Type B pancreatic cell (in vitro differentiated cells): Measurements from ENCODE around the gene KRTAP4-8. TPM values are rescaled to one million over a fixed set of nuclear protein-coding genes. Genes with fewer than 3 reads are reported as not detected.
"Not testable (repeated sequence)": the region's sequence is repeated elsewhere in the genome, so short reads cannot be mapped to it uniquely, and the experiment has no call there.

Source experiments
- DNase-seq: peaks from one replicate; pipeline ENCODE4 v3.0.0; 2021; ENCODE audit warnings: mixed read lengths; ENCODE audit not compliant: unreplicated experiment; ENCODE audit errors: extremely low spot score
- H3K27ac Mint-ChIP-seq: 2 replicates; pipeline ENCODE4 v1.8.0; 2021; ENCODE audit warnings: mild to moderate bottlenecking, mixed read lengths
- H3K27me3 Mint-ChIP-seq: 2 replicates; pipeline ENCODE4 v1.8.0; 2021; ENCODE audit warnings: mixed read lengths
- H3K36me3 Mint-ChIP-seq: 2 replicates; pipeline ENCODE4 v1.8.0; 2021; ENCODE audit warnings: mixed read lengths
- H3K4me1 Mint-ChIP-seq: one replicate; pipeline ENCODE4 v1.8.0; 2021; ENCODE audit warnings: mixed read lengths; ENCODE audit not compliant: unreplicated experiment
- H3K4me3 Mint-ChIP-seq: 2 replicates; pipeline ENCODE4 v1.8.0; 2021; ENCODE audit warnings: mild to moderate bottlenecking, mixed read lengths
- H3K9me3 Mint-ChIP-seq: 2 replicates; pipeline ENCODE4 v1.8.0; 2021; ENCODE audit warnings: mixed read lengths
- total RNA-seq: library from RNA; stranded (reverse); gene quantifications from 2 replicates; pipeline ENCODE4 v1.2.1, GENCODE V29; 2021; ENCODE audit warnings: low replicate concordance
- TF ChIP-seq, protein P1 (sequence below): fragments of 200-600 bp; sonication (generic); conservative IDR thresholded peaks from 2 replicates; pipeline ENCODE4 v1.5.0; 2021; ENCODE audit warnings: antibody characterized with exemption, mild to moderate bottlenecking

The KRTAP4-8 gene
- total RNA-seq, 1 donor from 2014 or later: not detected

GRCh38 chr17:41098481-41098880 lies 539 bp upstream of the KRTAP4-8 start:
- TF ChIP-seq, protein P1, sequence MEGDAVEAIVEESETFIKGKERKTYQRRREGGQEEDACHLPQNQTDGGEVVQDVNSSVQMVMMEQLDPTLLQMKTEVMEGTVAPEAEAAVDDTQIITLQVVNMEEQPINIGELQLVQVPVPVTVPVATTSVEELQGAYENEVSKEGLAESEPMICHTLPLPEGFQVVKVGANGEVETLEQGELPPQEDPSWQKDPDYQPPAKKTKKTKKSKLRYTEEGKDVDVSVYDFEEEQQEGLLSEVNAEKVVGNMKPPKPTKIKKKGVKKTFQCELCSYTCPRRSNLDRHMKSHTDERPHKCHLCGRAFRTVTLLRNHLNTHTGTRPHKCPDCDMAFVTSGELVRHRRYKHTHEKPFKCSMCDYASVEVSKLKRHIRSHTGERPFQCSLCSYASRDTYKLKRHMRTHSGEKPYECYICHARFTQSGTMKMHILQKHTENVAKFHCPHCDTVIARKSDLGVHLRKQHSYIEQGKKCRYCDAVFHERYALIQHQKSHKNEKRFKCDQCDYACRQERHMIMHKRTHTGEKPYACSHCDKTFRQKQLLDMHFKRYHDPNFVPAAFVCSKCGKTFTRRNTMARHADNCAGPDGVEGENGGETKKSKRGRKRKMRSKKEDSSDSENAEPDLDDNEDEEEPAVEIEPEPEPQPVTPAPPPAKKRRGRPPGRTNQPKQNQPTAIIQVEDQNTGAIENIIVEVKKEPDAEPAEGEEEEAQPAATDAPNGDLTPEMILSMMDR: no peak
- H3K27ac Mint-ChIP-seq: no peak overlapping the region

GRCh38 chr17:41096055-41096454 lies 1.9 kb downstream of the KRTAP4-8 start:
- H3K27me3 Mint-ChIP-seq: no peaks in the 10 kb centered on the region
- no peak overlapping the region for H3K4me3 Mint-ChIP-seq
- H3K27ac Mint-ChIP-seq: no peak overlapping the region
- peaks cover 10% of the 10 kb centered on the region for H3K4me1 Mint-ChIP-seq
- peaks cover 6% of the 10 kb centered on the region for H3K9me3 Mint-ChIP-seq
- TF ChIP-seq, protein P1: no peak
- H3K36me3 Mint-ChIP-seq: peaks cover 5% of the 10 kb centered on the region
- no peak for DNase-seq

More at GRCh38 chr17:41098481-41098880, 539 bp upstream of the KRTAP4-8 start:
- no peak overlapping the region for H3K4me3 Mint-ChIP-seq
- peaks cover 10% of the 10 kb centered on the region for H3K4me1 Mint-ChIP-seq
- no peaks in the 10 kb centered on the region for H3K27me3 Mint-ChIP-seq
- peaks cover 5% of the 10 kb centered on the region for H3K36me3 Mint-ChIP-seq
- peaks cover 6% of the 10 kb centered on the region for H3K9me3 Mint-ChIP-seq
- no peak for DNase-seq

GRCh38 chr17:41088760-41089352 lies 9.1 kb downstream of the KRTAP4-8 start:
- H3K27me3 Mint-ChIP-seq, H3K4me3 Mint-ChIP-seq, H3K4me1 Mint-ChIP-seq, H3K36me3 Mint-ChIP-seq, H3K27ac Mint-ChIP-seq, H3K9me3 Mint-ChIP-seq, DNase-seq: not testable (repeated sequence)

GRCh38 chr17:41084100-41084856 lies 13.7 kb downstream of the KRTAP4-8 start, which contains the start of gene KRTAP4-7:
TSS of gene KRTAP4-7 (plus strand) at chr17:41084150. CDS start at chr17:41084207, 57 bp downstream.
- H3K4me1 Mint-ChIP-seq, H3K4me3 Mint-ChIP-seq, H3K9me3 Mint-ChIP-seq, H3K27ac Mint-ChIP-seq, DNase-seq, H3K36me3 Mint-ChIP-seq, H3K27me3 Mint-ChIP-seq: not testable (repeated sequence)

- H3K36me3 Mint-ChIP-seq, H3K4me3 Mint-ChIP-seq, H3K27ac Mint-ChIP-seq, H3K9me3 Mint-ChIP-seq, DNase-seq, H3K27me3 Mint-ChIP-seq, H3K4me1 Mint-ChIP-seq: not testable (repeated sequence)
Measured at GRCh38 chr17:41083427-41083826, 14.5 kb downstream of the KRTAP4-8 start.

DNA sequence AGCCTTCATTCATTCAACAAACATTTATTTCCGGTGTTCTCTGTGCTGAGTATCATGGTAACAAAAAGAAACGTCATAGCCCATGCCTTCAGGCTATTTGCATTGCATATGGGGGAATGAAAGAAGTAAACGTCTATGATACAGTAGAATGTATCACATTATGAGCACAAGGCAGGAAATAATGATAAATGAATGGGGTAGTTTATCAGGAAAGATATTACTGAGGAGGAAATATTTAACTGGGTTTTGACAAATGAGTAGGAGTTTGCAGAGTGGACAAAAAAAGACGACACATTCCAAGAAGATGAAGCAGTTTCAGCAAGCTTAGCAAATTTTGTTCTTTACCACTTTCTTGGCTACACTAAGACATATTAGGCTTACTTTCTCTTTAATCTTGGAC lies 15.3 kb downstream of the KRTAP4-8 start:
- H3K4me3 Mint-ChIP-seq: peak overlapping the region; percentile 21
- no peak for DNase-seq
- no peaks in the 10 kb centered on the region for H3K27me3 Mint-ChIP-seq
- peaks cover 4% of the 10 kb centered on the region for H3K36me3 Mint-ChIP-seq
- peaks cover 5% of the 10 kb centered on the region for H3K9me3 Mint-ChIP-seq
- H3K4me1 Mint-ChIP-seq: peaks cover 6% of the 10 kb centered on the region
- H3K27ac Mint-ChIP-seq: peak overlapping the region; percentile 74
- TF ChIP-seq, protein P1: no peak

DNA sequence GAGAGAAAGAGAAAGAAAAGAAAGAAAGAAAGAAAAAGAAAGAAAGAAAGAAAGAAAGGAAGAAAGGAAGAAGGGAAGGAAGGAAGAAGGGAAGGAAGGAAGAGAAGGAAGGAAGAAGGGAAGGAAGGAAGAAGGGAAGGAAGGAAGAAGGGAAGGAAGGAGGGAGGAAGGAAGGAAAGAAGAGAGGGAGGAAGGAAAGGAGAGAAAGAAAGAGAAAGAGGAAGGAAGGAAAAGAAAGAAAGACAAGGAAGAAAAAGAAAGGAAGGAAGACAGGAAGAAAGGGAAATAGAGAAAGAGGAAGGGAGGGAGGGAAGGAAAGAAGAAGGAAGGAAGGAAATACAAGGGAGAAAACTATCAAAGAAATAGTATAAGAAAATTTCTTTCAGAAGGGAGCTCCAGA lies 21.2 kb downstream of the KRTAP4-8 start:
- Mint-ChIP-seq H3K9me3 (no peaks in the 10 kb centered on the region), H3K4me3 (no peak overlapping the region), H3K27ac (no peak overlapping the region), H3K4me1 (no peaks in the 10 kb centered on the region), H3K36me3 (peaks cover 4% of the 10 kb centered on the region), H3K27me3 (peaks cover 4% of the 10 kb centered on the region)
- no peak for DNase-seq
- TF ChIP-seq, protein P1: no peak
